IPS-NIHi7 (cell line): Measurements from ENCODE around the gene BRSK2.

ENCODE experiments used
- DNase-seq: peaks from one replicate; pipeline ENCODE4 v3.0.0; 2012; ENCODE audit warnings: mixed read lengths; ENCODE audit errors: extremely low spot score

The BRSK2 gene

GRCh38 chr11:1481861-1482441 lies 92.2 kb downstream of the BRSK2 start:
- no peak for DNase-seq

GRCh38 chr11:1482581-1483444 lies 93.1 kb downstream of the BRSK2 start:
- DNase-seq: no peak

- no peak for DNase-seq
Measured at GRCh38 chr11:1483445-1483961, 93.8 kb downstream of the BRSK2 start.

GRCh38 chr11:1484061-1484671 lies 94.4 kb downstream of the BRSK2 start:
- no peak for DNase-seq

GRCh38 chr11:1484695-1485503 lies 95.2 kb downstream of the BRSK2 start:
- no peak for DNase-seq

- DNase-seq: no peak
Measured at GRCh38 chr11:1485504-1485885, 95.8 kb downstream of the BRSK2 start.

- no peak for DNase-seq
Measured at GRCh38 chr11:1486054-1486825, 96.5 kb downstream of the BRSK2 start, which contains the start of gene MOB2. MOB2 (minus strand) TSS chr11:1486779; CDS start chr11:1486556, 223 bp downstream.

- DNase-seq: no peak
Measured at GRCh38 chr11:1487091-1487850, 97.5 kb downstream of the BRSK2 start.

- no peak for DNase-seq
Measured at GRCh38 chr11:1487851-1488574, 98.3 kb downstream of the BRSK2 start.

GRCh38 chr11:1488575-1489180 lies 98.9 kb downstream of the BRSK2 start:
- no peak for DNase-seq

- no peak for DNase-seq
Measured at GRCh38 chr11:1490651-1491050, 100.9 kb downstream of the BRSK2 start.

- no peak for DNase-seq
Measured at GRCh38 chr11:1491379-1491778, 101.6 kb downstream of the BRSK2 start.

- DNase-seq: no peak
Measured at GRCh38 chr11:1493650-1494244, 104.0 kb downstream of the BRSK2 start.

GRCh38 chr11:1494650-1495049 lies 104.9 kb downstream of the BRSK2 start:
- no peak for DNase-seq

- DNase-seq: no peak
Measured at GRCh38 chr11:1496091-1496760, 106.5 kb downstream of the BRSK2 start.

- DNase-seq: no peak
Measured at GRCh38 chr11:1496761-1497095, 107.0 kb downstream of the BRSK2 start.

GRCh38 chr11:1497600-1497999 lies 107.9 kb downstream of the BRSK2 start:
- DNase-seq: no peak

- no peak for DNase-seq
Measured at GRCh38 chr11:1498262-1498661, 108.5 kb downstream of the BRSK2 start.
